AG10803 (cell line): ENCODE data around the gene BDH1.

Experiments used
- DNase-seq: peaks from one replicate; pipeline ENCODE4 v3.0.0; 2010; ENCODE audit warnings: low read depth
- H3K4me3 ChIP-seq: 2 replicates; pipeline ENCODE4 v1.5.1; 2011; ENCODE audit warnings: mild to moderate bottlenecking, low read length, control low read depth
- CTCF ChIP-seq: conservative IDR thresholded peaks from 2 replicates; pipeline ENCODE4 v1.5.1; 2011; ENCODE audit warnings: mild to moderate bottlenecking, low read length, control low read depth, inconsistent platforms

The BDH1 gene

GRCh38 chr3:197498499-197499241, 57.1 kb downstream of the BDH1 start:
- no peak for DNase-seq
- H3K4me3 ChIP-seq: no peak overlapping the region
- no peak for TF ChIP-seq CTCF

- peak; percentile 42 for DNase-seq
Observed at GRCh38 chr3:197496746-197497125, 59.0 kb downstream of the BDH1 start.

GRCh38 chr3:197495999-197496745, 59.6 kb downstream of the BDH1 start:
- no peak for DNase-seq
- no peak overlapping the region for H3K4me3 ChIP-seq
- no peak for TF ChIP-seq CTCF

More at GRCh38 chr3:197496746-197497125, 59.0 kb downstream of the BDH1 start:
- TF ChIP-seq CTCF: no peak
- no peak overlapping the region for H3K4me3 ChIP-seq

- DNase-seq: no peak
- no peak overlapping the region for H3K4me3 ChIP-seq
- no peak for TF ChIP-seq CTCF
Observed at GRCh38 chr3:197495499-197495898, 60.3 kb downstream of the BDH1 start.

GRCh38 chr3:197495059-197495455, 60.7 kb downstream of the BDH1 start:
- TF ChIP-seq CTCF: no peak
- DNase-seq: no peak
- no peak overlapping the region for H3K4me3 ChIP-seq

- TF ChIP-seq CTCF: no peak
- DNase-seq: peak; percentile 82
- no peak overlapping the region for H3K4me3 ChIP-seq
Observed at GRCh38 chr3:197494366-197495058, 61.3 kb downstream of the BDH1 start.
